Endodermal cell (in vitro differentiated cells): Measurements from ENCODE around the gene FADD. TPM values are rescaled to one million over a fixed set of nuclear protein-coding genes. Genes with fewer than 3 reads are reported as not detected.

ENCODE experiments used
- DNase-seq: peaks from one replicate; pipeline ENCODE4 v3.0.0-alpha.2; 2017
- H3K27ac ChIP-seq: 2 replicates; pipeline ENCODE4 v1.5.1; 2013; ENCODE audit warnings: mild to moderate bottlenecking, low read depth, low read length, moderate library complexity
- H3K27me3 ChIP-seq: 2 replicates; pipeline ENCODE4 v1.6.1; 2013; ENCODE audit warnings: mild to moderate bottlenecking, low read length, moderate library complexity; ENCODE audit not compliant: insufficient read depth, control insufficient read depth, poor library complexity, severe bottlenecking
- H3K36me3 ChIP-seq: 2 replicates; pipeline ENCODE4 v1.7.0; 2013; ENCODE audit warnings: mild to moderate bottlenecking, low read length, moderate library complexity; ENCODE audit not compliant: control insufficient read depth, insufficient read depth
- H3K4me1 ChIP-seq: one replicate; pipeline ENCODE4 v1.7.0; 2013; ENCODE audit warnings: low read length; ENCODE audit not compliant: control insufficient read depth, insufficient read depth
- H3K4me3 ChIP-seq: 2 replicates; pipeline ENCODE4 v1.5.1; 2013; ENCODE audit warnings: mild to moderate bottlenecking, low read length, moderate library complexity
- H3K9ac ChIP-seq: 2 replicates; pipeline ENCODE4 v1.6.1; 2013; ENCODE audit warnings: mild to moderate bottlenecking, low read length, moderate library complexity; ENCODE audit not compliant: poor library complexity, severe bottlenecking; ENCODE audit errors: extremely low read depth
- H3K9me3 ChIP-seq: 2 replicates; pipeline ENCODE4 v1.6.1; 2013; ENCODE audit warnings: mild to moderate bottlenecking, low read length, moderate library complexity; ENCODE audit not compliant: control insufficient read depth
- H3K27ac Mint-ChIP-seq: 2 replicates; pipeline ENCODE4 v1.8.0; 2020; ENCODE audit warnings: mixed read lengths
- H3K27me3 Mint-ChIP-seq: 2 replicates; pipeline ENCODE4 v1.8.0; 2021; ENCODE audit warnings: mild to moderate bottlenecking, mixed read lengths; ENCODE audit not compliant: insufficient read depth
- H3K36me3 Mint-ChIP-seq: 2 replicates; pipeline ENCODE4 v1.8.0; 2020; ENCODE audit warnings: low read depth, mixed read lengths
- H3K4me1 Mint-ChIP-seq: 2 replicates; pipeline ENCODE4 v1.8.0; 2020; ENCODE audit warnings: mixed read lengths
- H3K4me3 Mint-ChIP-seq: 2 replicates; pipeline ENCODE4 v1.8.0; 2020; ENCODE audit warnings: mild to moderate bottlenecking, moderate library complexity, mixed read lengths
- H3K9me3 Mint-ChIP-seq: 2 replicates; pipeline ENCODE4 v1.8.0; 2020; ENCODE audit warnings: mild to moderate bottlenecking, mixed read lengths
- CTCF ChIP-seq: fragments of 200-600 bp; sonication (generic); conservative IDR thresholded peaks from 2 replicates; pipeline ENCODE4 v1.5.0; 2021; ENCODE audit warnings: antibody characterized with exemption, mild to moderate bottlenecking
- WGBS, 2 experiments: methylation state at CpG; one replicate each; pipeline versions ENCODE4 v1.1.5 to v1.1.7; 2013; ENCODE audit warnings: missing lambda C conversion rate in 2 of 2, mixed read lengths in 1 of 2; ENCODE audit not compliant: insufficient coverage in 1 of 2, insufficient read length in 1 of 2; 5-methylcytosine and 5-hydroxymethylcytosine counted together
- total RNA-seq, 2 donors: library from RNA; stranded (reverse); fragmentation: NEBNext Ultra II Directional in 1 of 2; extraction: Animal tissue kit (Norgen Biotek cat#: 25700) in 1 of 2; gene quantifications; 2 replicates in 1 of 2; 3 replicates in 1 of 2; pipeline ENCODE4 v1.2.1, GENCODE V29; 2021

Gene FADD
- total RNA-seq, 2 donors from 2014 or later = 50.6 to 53.1 TPM

GRCh38 chr11:70176940-70177689 lies 26.0 kb upstream of the FADD start:
- WGBS, 2 experiments = 90 to 95% methylated on average over 20 to 39 of the region's 39 CpGs
- no peaks in the 10 kb centered on the region for H3K27me3 Mint-ChIP-seq

GRCh38 chr11:70180906-70181305 lies 22.2 kb upstream of the FADD start:
- Histone ChIP-seq H3K4me1 (peaks cover 3% of the 10 kb centered on the region), H3K27me3 (no peaks in the 10 kb centered on the region), H3K9ac (no peak overlapping the region), H3K9me3 (no peaks in the 10 kb centered on the region), H3K27ac (no peak overlapping the region), H3K36me3 (no peaks in the 10 kb centered on the region), H3K4me3 (no peak overlapping the region)
- H3K4me1 Mint-ChIP-seq = peaks cover 3% of the 10 kb centered on the region
- no peak for DNase-seq
- H3K27ac Mint-ChIP-seq = no peak overlapping the region
- 93 to 94% methylated on average over 10 to 11 of the region's 11 CpGs for WGBS, 2 experiments
- TF ChIP-seq CTCF = no peak
- H3K9me3 Mint-ChIP-seq = no peaks in the 10 kb centered on the region
- no peak overlapping the region for H3K4me3 Mint-ChIP-seq
- no peaks in the 10 kb centered on the region for H3K36me3 Mint-ChIP-seq
- H3K27me3 Mint-ChIP-seq = no peaks in the 10 kb centered on the region

More at GRCh38 chr11:70176940-70177689, 26.0 kb upstream of the FADD start:
- peak; percentile 93 for DNase-seq
- H3K4me3 ChIP-seq = no peak overlapping the region
- H3K27me3 ChIP-seq = no peaks in the 10 kb centered on the region
- Mint-ChIP-seq H3K27ac (no peak overlapping the region), H3K4me1 (peaks cover 11% of the 10 kb centered on the region), H3K9me3 (no peaks in the 10 kb centered on the region), H3K36me3 (no peaks in the 10 kb centered on the region), H3K4me3 (no peak overlapping the region)
- no peaks in the 10 kb centered on the region for H3K36me3 ChIP-seq
- no peaks in the 10 kb centered on the region for H3K9me3 ChIP-seq
- no peaks in the 10 kb centered on the region for H3K4me1 ChIP-seq
- no peak overlapping the region for H3K27ac ChIP-seq
- peak; percentile 86 for TF ChIP-seq CTCF
- H3K9ac ChIP-seq = no peak overlapping the region

- no peak overlapping the region for H3K4me3 Mint-ChIP-seq
- WGBS, 2 experiments = 95 to 100% methylated on average over 8 to 18 of the region's 18 CpGs
Measured at GRCh38 chr11:70182266-70182665, 20.8 kb upstream of the FADD start.

More at GRCh38 chr11:70182266-70182665, 20.8 kb upstream of the FADD start:
- no peak overlapping the region for H3K27ac ChIP-seq
- H3K27me3 Mint-ChIP-seq = no peaks in the 10 kb centered on the region
- H3K4me1 ChIP-seq = peaks cover 3% of the 10 kb centered on the region
- TF ChIP-seq CTCF = no peak
- H3K9me3 ChIP-seq = no peaks in the 10 kb centered on the region
- H3K4me3 ChIP-seq = no peak overlapping the region
- no peaks in the 10 kb centered on the region for H3K27me3 ChIP-seq
- no peak for DNase-seq
- no peaks in the 10 kb centered on the region for H3K36me3 Mint-ChIP-seq
- no peaks in the 10 kb centered on the region for H3K36me3 ChIP-seq
- H3K9me3 Mint-ChIP-seq = no peaks in the 10 kb centered on the region
- H3K4me1 Mint-ChIP-seq = peaks cover 3% of the 10 kb centered on the region
- no peak overlapping the region for H3K9ac ChIP-seq
- H3K27ac Mint-ChIP-seq = no peak overlapping the region
